ENCODE data around the gene TMTC1. TPM values are rescaled to one million over a fixed set of nuclear protein-coding genes. Genes with fewer than 3 reads are reported as not detected.
A peak's percentile ranks its signal among the peaks of the same experiment; 100 is the strongest.

The TMTC1 gene
- total RNA-seq, 2 donors from 2014 or later: not detected

- Mint-ChIP-seq H3K36me3 (no peaks in the 10 kb centered on the region), H3K9me3 (no peaks in the 10 kb centered on the region), H3K27ac (no peak overlapping the region)
- no peak for ATAC-seq
- no peak for DNase-seq (ENCODE audit: low spot score in 2 of 2)
Measured at GRCh38 chr12:29674463-29674862, 109.3 kb downstream of the TMTC1 start.

- H3K27ac Mint-ChIP-seq: no peak overlapping the region
- no peaks in the 10 kb centered on the region for H3K36me3 Mint-ChIP-seq
- ATAC-seq (no peak), DNase-seq (ENCODE audit: low spot score in 2 of 2) (no peak)
- H3K9me3 Mint-ChIP-seq: no peaks in the 10 kb centered on the region
Measured at GRCh38 chr12:29673346-29673745, 110.4 kb downstream of the TMTC1 start.

DNA sequence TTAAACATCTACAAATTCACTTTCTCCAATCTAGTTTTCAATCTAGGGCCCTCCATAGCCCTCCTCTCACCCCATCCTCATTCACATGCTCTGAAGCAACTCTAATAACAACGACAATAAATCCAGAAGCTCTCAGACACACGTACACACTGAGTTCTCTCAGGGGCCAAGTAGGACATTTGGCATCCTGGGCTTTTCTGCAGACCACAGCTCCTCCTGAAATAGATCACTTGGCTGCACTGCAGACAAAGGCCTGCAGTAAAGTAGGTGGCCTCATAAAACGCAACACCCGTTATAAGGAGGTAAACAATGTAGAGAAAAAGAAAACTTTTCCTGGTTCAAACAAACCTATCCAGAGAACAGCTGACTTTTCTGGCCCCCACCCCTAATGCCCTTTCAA is 111.2 kb downstream of the TMTC1 start:
- DNase-seq (ENCODE audit: low spot score in 2 of 2) (no peak), ATAC-seq (no peak)
- H3K27ac Mint-ChIP-seq: no peak overlapping the region
- H3K9me3 Mint-ChIP-seq: no peaks in the 10 kb centered on the region
- no peaks in the 10 kb centered on the region for H3K36me3 Mint-ChIP-seq

DNA sequence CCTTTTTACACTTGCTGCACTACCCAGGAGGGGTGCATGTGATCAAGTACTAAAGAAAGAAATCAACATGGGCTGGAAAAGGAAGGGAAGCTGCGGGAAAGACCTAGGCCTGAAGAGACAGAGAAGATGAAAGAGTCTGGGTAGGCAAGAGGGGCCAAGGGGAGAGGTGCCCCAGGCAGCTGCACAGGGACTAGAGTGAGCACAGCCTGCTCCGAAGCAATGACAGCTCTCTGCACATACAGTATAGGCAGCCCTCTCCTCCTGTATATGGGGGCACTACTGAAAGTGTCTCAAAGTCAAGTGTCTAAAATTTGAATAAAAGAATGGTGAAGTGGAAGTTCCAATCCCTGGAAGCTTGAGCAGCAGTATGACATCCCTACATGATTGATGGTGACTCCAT is 112.0 kb downstream of the TMTC1 start:
- no peaks in the 10 kb centered on the region for H3K9me3 Mint-ChIP-seq
- no peak for DNase-seq (ENCODE audit: low spot score in 2 of 2)

GRCh38 chr12:29667011-29667410 is 116.7 kb downstream of the TMTC1 start:
- no peak for ATAC-seq
- peaks cover 0 to 4% of the 10 kb centered on the region in 2 donors for H3K9me3 Mint-ChIP-seq
- H3K27ac Mint-ChIP-seq: no peak overlapping the region
- H3K36me3 Mint-ChIP-seq: no peaks in the 10 kb centered on the region
- DNase-seq (ENCODE audit: low spot score in 2 of 2): no peak

More for the DNA sequence above, 112.0 kb downstream of the TMTC1 start:
- ATAC-seq: no peak
- H3K27ac Mint-ChIP-seq: no peak overlapping the region
- no peaks in the 10 kb centered on the region for H3K36me3 Mint-ChIP-seq

- Mint-ChIP-seq H3K9me3 (peaks cover 0 to 4% of the 10 kb centered on the region in 2 donors), H3K27ac (no peak overlapping the region), H3K36me3 (no peaks in the 10 kb centered on the region)
- no peak for ATAC-seq
- no peak for DNase-seq (ENCODE audit: low spot score in 2 of 2)
Measured at GRCh38 chr12:29665107-29665506, 118.6 kb downstream of the TMTC1 start.

- peaks cover 0 to 4% of the 10 kb centered on the region in 2 donors for H3K9me3 Mint-ChIP-seq
- DNase-seq (ENCODE audit: low spot score in 2 of 2) (no peak), ATAC-seq (no peak)
- no peaks in the 10 kb centered on the region for H3K36me3 Mint-ChIP-seq
- H3K27ac Mint-ChIP-seq: no peak overlapping the region
Measured at GRCh38 chr12:29662734-29663323, 120.9 kb downstream of the TMTC1 start.

- H3K36me3 Mint-ChIP-seq: no peaks in the 10 kb centered on the region
- ATAC-seq: no peak
- H3K27ac Mint-ChIP-seq: no peak overlapping the region
- H3K9me3 Mint-ChIP-seq: peaks cover 0 to 4% of the 10 kb centered on the region in 2 donors
- no peak for DNase-seq (ENCODE audit: low spot score in 2 of 2)
Measured at GRCh38 chr12:29660847-29661246, 122.9 kb downstream of the TMTC1 start.

DNA sequence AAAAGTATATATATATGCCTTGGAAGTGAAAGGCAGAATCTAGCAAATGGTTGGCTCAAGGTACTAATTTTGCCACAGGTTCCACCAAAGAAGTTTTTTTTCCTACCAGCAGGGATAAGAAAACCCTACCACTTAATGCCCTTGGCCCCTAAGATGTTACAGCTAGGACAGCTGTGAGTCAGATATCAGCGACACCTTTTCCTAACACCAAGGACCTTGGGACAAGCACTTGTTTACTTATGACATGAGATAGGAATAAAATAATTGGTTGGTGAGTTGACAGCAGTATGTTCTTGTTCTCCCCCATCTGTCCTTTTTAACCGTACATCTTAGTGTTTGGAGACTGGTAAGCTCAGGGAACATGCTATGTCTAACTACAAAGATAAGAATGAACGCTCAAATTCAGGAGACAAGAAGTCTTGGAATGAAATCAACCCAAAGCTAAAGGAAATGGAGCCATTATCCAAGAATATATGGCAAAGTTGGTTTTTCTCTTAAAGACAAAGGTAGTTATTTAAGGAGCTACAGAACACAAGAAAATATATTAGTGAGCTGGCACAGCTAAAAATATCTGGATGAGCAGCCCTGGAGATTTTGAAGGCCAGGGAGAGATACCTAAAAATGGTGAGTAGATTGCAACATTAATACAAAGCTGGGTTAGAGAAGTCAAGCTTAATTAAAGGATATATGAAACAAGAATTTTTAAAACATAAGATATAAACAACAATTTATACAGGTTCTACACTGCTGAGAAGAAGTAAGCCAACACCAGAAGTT is 126.8 kb downstream of the TMTC1 start:
- DNase-seq (ENCODE audit: low spot score in 2 of 2) (no peak), ATAC-seq (no peak)
- H3K9me3 Mint-ChIP-seq: no peaks in the 10 kb centered on the region
- no peaks in the 10 kb centered on the region for H3K36me3 Mint-ChIP-seq
- no peak overlapping the region for H3K27ac Mint-ChIP-seq

- no peak for DNase-seq (ENCODE audit: low spot score in 2 of 2)
- ATAC-seq: no peak
- no peaks in the 10 kb centered on the region for H3K36me3 Mint-ChIP-seq
- no peaks in the 10 kb centered on the region for H3K9me3 Mint-ChIP-seq
- H3K27ac Mint-ChIP-seq: no peak overlapping the region
Measured at GRCh38 chr12:29655861-29656260, 127.9 kb downstream of the TMTC1 start.

GRCh38 chr12:29653286-29653685 is 130.5 kb downstream of the TMTC1 start:
- no peaks in the 10 kb centered on the region for H3K36me3 Mint-ChIP-seq
- H3K27ac Mint-ChIP-seq: no peak overlapping the region
- H3K9me3 Mint-ChIP-seq: no peaks in the 10 kb centered on the region
- no peak for DNase-seq (ENCODE audit: low spot score in 2 of 2)
- no peak for ATAC-seq

GRCh38 chr12:29650371-29650770 is 133.4 kb downstream of the TMTC1 start:
- H3K9me3 Mint-ChIP-seq: no peaks in the 10 kb centered on the region
- no peak overlapping the region for H3K27ac Mint-ChIP-seq
- no peak for DNase-seq (ENCODE audit: low spot score in 2 of 2)
- no peaks in the 10 kb centered on the region for H3K36me3 Mint-ChIP-seq
- no peak for ATAC-seq

GRCh38 chr12:29649722-29650121 is 134.0 kb downstream of the TMTC1 start:
- ATAC-seq: no peak

GRCh38 chr12:29644536-29645162 is 139.1 kb downstream of the TMTC1 start:
- H3K9me3 Mint-ChIP-seq: peaks cover 0 to 3% of the 10 kb centered on the region in 2 donors
- H3K27ac Mint-ChIP-seq: no peak overlapping the region
- H3K36me3 Mint-ChIP-seq: no peaks in the 10 kb centered on the region
- ATAC-seq (peak; percentile 76 to 86), DNase-seq (ENCODE audit: low spot score in 2 of 2) (no peak)

More at GRCh38 chr12:29649722-29650121, 134.0 kb downstream of the TMTC1 start:
- H3K36me3 Mint-ChIP-seq: no peaks in the 10 kb centered on the region
- no peak for DNase-seq (ENCODE audit: low spot score in 2 of 2)
- no peaks in the 10 kb centered on the region for H3K9me3 Mint-ChIP-seq
- H3K27ac Mint-ChIP-seq: no peak overlapping the region

- ATAC-seq: no peak
- Mint-ChIP-seq H3K9me3 (peaks cover 0 to 4% of the 10 kb centered on the region in 2 donors), H3K36me3 (no peaks in the 10 kb centered on the region), H3K27ac (no peak overlapping the region)
- no peak for DNase-seq (ENCODE audit: low spot score in 2 of 2)
Measured at GRCh38 chr12:29640589-29641345, 143.0 kb downstream of the TMTC1 start.

GRCh38 chr12:29639893-29640495 is 143.7 kb downstream of the TMTC1 start:
- DNase-seq (ENCODE audit: low spot score in 2 of 2): no peak
- no peak for ATAC-seq
- Mint-ChIP-seq H3K27ac (no peak overlapping the region), H3K36me3 (no peaks in the 10 kb centered on the region), H3K9me3 (peaks cover 0 to 4% of the 10 kb centered on the region in 2 donors)

DNA sequence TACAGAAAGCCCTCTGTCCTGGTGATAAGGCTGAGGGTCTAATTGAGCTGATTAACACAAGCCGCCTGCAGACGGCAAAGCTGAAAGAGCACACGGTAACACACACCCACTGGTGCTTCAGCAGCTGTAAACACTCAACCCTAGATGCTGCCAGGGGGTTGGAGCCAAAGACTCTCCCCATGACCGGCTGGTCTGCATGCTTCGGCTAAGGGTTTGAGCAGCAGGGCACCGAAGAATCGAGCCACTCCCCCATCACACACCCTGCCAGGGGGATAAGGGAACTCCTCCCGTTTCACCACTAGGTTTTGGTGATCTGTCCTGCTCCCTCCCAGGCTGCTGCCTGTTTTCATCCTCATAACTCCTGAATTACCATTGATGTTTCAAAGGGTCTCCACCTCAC is 145.2 kb downstream of the TMTC1 start:
- ATAC-seq: no peak
- H3K36me3 Mint-ChIP-seq: no peaks in the 10 kb centered on the region

More for the DNA sequence above, 145.2 kb downstream of the TMTC1 start:
- Mint-ChIP-seq H3K27ac (no peak overlapping the region), H3K9me3 (peaks cover 0 to 4% of the 10 kb centered on the region in 2 donors)
- DNase-seq (ENCODE audit: low spot score in 2 of 2): no peak
